ENCODE results near the gene ARL2. TPM values are rescaled to one million over a fixed set of nuclear protein-coding genes. Genes with fewer than 3 reads are reported as not detected.
"Not testable (repeated sequence)": the region's sequence is repeated elsewhere in the genome, so short reads cannot be mapped to it uniquely, and the experiment has no call there.

The ARL2 gene
- total RNA-seq, 2 donors from 2014 or later, result 67.6 to 75.5 TPM

GRCh38 chr11:65002706-65003105 lies 11.3 kb upstream of the ARL2 start:
- Histone ChIP-seq H3K36me3 (replicated peaks in 1 of 2; ENCODE audit: insufficient read depth in 1 of 2, low read depth in 2 of 2) (no peaks in the 10 kb centered on the region), H3K27me3 (no peaks in the 10 kb centered on the region), H3K9me3 (no peaks in the 10 kb centered on the region), H3K27ac (no peak overlapping the region), H3K4me3 (no peak overlapping the region), H3K4me1 (peaks cover 19% of the 10 kb centered on the region)
- 82 to 84% methylated on average over 5 of the region's 5 CpGs for WGBS, 2 donors
- intact Hi-C loops (cut with DNase I), result loop anchor here (10.0 kb wide), 1 partner anchor 98 kb away; no protein-coding TSS in a partner anchor
- no peak for TF ChIP-seq POLR2A (IDR thresholded peaks at IDR 0.05)
- TF ChIP-seq, protein P1, sequence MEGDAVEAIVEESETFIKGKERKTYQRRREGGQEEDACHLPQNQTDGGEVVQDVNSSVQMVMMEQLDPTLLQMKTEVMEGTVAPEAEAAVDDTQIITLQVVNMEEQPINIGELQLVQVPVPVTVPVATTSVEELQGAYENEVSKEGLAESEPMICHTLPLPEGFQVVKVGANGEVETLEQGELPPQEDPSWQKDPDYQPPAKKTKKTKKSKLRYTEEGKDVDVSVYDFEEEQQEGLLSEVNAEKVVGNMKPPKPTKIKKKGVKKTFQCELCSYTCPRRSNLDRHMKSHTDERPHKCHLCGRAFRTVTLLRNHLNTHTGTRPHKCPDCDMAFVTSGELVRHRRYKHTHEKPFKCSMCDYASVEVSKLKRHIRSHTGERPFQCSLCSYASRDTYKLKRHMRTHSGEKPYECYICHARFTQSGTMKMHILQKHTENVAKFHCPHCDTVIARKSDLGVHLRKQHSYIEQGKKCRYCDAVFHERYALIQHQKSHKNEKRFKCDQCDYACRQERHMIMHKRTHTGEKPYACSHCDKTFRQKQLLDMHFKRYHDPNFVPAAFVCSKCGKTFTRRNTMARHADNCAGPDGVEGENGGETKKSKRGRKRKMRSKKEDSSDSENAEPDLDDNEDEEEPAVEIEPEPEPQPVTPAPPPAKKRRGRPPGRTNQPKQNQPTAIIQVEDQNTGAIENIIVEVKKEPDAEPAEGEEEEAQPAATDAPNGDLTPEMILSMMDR (IDR thresholded peaks at IDR 0.05), result no peak
- DNase-seq, result no peak
- no peak for ATAC-seq

GRCh38 chr11:65003282-65003681 lies 10.7 kb upstream of the ARL2 start:
- Histone ChIP-seq H3K27ac (no peak overlapping the region), H3K4me1 (peaks cover 15% of the 10 kb centered on the region), H3K36me3 (replicated peaks in 1 of 2; ENCODE audit: insufficient read depth in 1 of 2, low read depth in 2 of 2) (no peaks in the 10 kb centered on the region), H3K4me3 (no peak overlapping the region), H3K27me3 (no peaks in the 10 kb centered on the region), H3K9me3 (no peaks in the 10 kb centered on the region)
- intact Hi-C loops (cut with DNase I), result loop anchor here (10.0 kb wide), 1 partner anchor 98 kb away; no protein-coding TSS in a partner anchor
- TF ChIP-seq POLR2A (IDR thresholded peaks at IDR 0.05), result no peak
- TF ChIP-seq, protein P1 (IDR thresholded peaks at IDR 0.05), result no peak
- DNase-seq (no peak), ATAC-seq (no peak)
- 84 to 90% methylated on average over 5 to 7 of the region's 7 CpGs for WGBS, 2 donors

DNA sequence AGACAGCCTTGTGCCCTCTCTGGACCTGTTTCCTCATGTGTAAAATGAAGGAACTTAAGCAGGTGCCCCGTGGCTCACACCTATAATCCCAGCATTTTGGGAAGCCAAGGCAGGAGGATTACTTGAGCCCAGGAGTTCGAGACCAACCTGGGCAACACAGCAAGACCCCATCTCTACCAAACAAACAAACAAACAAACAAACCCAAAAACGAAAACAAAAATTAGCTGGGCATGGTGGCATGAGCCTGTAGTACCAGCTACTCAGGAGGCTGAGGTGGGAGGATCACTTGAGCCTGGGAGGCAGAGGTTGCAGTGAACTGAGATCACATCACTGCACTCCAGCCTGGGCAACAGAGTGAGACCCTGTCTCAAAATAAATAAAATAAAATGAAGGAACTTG lies 10.0 kb upstream of the ARL2 start:
- H3K36me3 ChIP-seq (replicated peaks in 1 of 2; ENCODE audit: insufficient read depth in 1 of 2, low read depth in 2 of 2); H3K4me3 ChIP-seq; H3K27me3 ChIP-seq; H3K4me1 ChIP-seq; H3K9me3 ChIP-seq; ATAC-seq; H3K27ac ChIP-seq; DNase-seq: not testable (repeated sequence)
- WGBS, 2 donors, result 60 to 65% methylated on average over 3 of the region's 3 CpGs
- intact Hi-C loops (cut with DNase I), result loop anchor here (10.0 kb wide), 1 partner anchor 99 kb away; no protein-coding TSS in a partner anchor

GRCh38 chr11:65008016-65008415 lies 5.9 kb upstream of the ARL2 start:
- WGBS, 2 donors, result 63 to 68% methylated on average over 7 of the region's 7 CpGs
- Histone ChIP-seq H3K27ac (no peak overlapping the region), H3K36me3 (replicated peaks in 1 of 2; ENCODE audit: insufficient read depth in 1 of 2, low read depth in 2 of 2) (no peaks in the 10 kb centered on the region), H3K9me3 (no peaks in the 10 kb centered on the region), H3K4me1 (peaks cover 5% of the 10 kb centered on the region), H3K4me3 (no peak overlapping the region), H3K27me3 (no peaks in the 10 kb centered on the region)
- ATAC-seq (no peak), DNase-seq (no peak)
- no peak for TF ChIP-seq POLR2A (IDR thresholded peaks at IDR 0.05)
- TF ChIP-seq, protein P1 (IDR thresholded peaks at IDR 0.05), result no peak
- intact Hi-C loops (cut with DNase I), result loop anchor here (10.0 kb wide), 1 partner anchor 103 kb away; no protein-coding TSS in a partner anchor

DNA sequence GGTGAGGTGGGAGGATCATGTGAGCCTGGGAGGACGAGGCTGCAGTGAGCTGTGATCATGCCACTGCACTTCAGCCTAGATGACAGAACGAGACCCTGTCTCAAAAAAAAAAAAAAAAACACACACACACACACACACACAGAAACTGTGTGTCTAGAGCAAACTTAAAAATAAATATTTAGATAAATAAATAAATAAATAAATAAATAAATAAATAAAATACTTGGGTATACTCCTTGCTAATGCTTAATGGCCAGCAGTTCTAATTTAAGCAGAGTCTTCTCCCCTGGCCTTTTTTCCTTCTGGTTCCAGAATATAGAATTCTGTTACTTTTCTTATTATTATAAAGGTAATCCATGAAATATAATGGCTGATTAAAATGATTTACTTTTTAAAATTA lies 5.1 kb upstream of the ARL2 start:
- Histone ChIP-seq H3K4me1 (peaks cover 10% of the 10 kb centered on the region), H3K4me3 (no peak overlapping the region), H3K9me3 (no peaks in the 10 kb centered on the region), H3K36me3 (replicated peaks in 1 of 2; ENCODE audit: insufficient read depth in 1 of 2, low read depth in 2 of 2) (no peaks in the 10 kb centered on the region), H3K27ac (no peak overlapping the region), H3K27me3 (no peaks in the 10 kb centered on the region)
- ATAC-seq (no peak), DNase-seq (no peak)
- TF ChIP-seq POLR2A (IDR thresholded peaks at IDR 0.05), result no peak
- TF ChIP-seq, protein P1 (IDR thresholded peaks at IDR 0.05), result no peak
- intact Hi-C loops (cut with DNase I), result loop anchor here (10.0 kb wide), 1 partner anchor 104 kb away; no protein-coding TSS in a partner anchor
- WGBS, 2 donors, result 73 to 86% methylated on average over 2 of the region's 2 CpGs
